H1 (cell line): ENCODE measurements around the gene SPTBN1. TPM values are rescaled to one million over a fixed set of nuclear protein-coding genes. Genes with fewer than 3 reads are reported as not detected.

ENCODE experiments used
- CTCF ChIA-PET: fragments of 300-600 bp; sonication (Branson Sonifier 250); formaldehyde crosslinking; loops from one replicate; lab custom pipeline; 2021; ENCODE audit not compliant: partially characterized antibody; lab: Charles Lee
- POLR2A ChIA-PET: fragments of 300-600 bp; sonication (Branson Sonifier 250); formaldehyde crosslinking; loops from one replicate; lab custom pipeline; 2021; ENCODE audit warnings: inconsistent platforms; ENCODE audit not compliant: partially characterized antibody; lab: Charles Lee
- DNase-seq, 2 experiments: peaks; one replicate each; pipeline versions ENCODE4 v3.0.0 to v3.0.0-alpha.2; 2010 to 2022; ENCODE audit warnings: low spot score in 2 of 2, low read depth in 1 of 2, mixed read lengths in 1 of 2
- FAIRE-seq: peaks from 2 replicates; lab custom pipeline; 2011; peaks lifted over from hg19 to GRCh38; lab: Jason Lieb, UNC
- H2AFZ ChIP-seq: 2 replicates; pipeline ENCODE4 v1.8.1; 2012; ENCODE audit warnings: low read length, inconsistent platforms
- H2AK5ac ChIP-seq: 2 replicates; pipeline ENCODE4 v1.6.1; 2013; ENCODE audit warnings: low read depth, low read length
- H2BK120ac ChIP-seq: replicated peaks from 2 replicates; pipeline ENCODE3; 2013; ENCODE audit warnings: low read depth, low read length, inconsistent platforms
- H2BK12ac ChIP-seq: 2 replicates; pipeline ENCODE4 v1.6.1; 2013; ENCODE audit warnings: low read depth, low read length
- H2BK15ac ChIP-seq: 2 replicates; pipeline ENCODE4 v1.6.1; 2013; ENCODE audit warnings: low read length
- H2BK20ac ChIP-seq: 2 replicates; pipeline ENCODE4 v1.6.1; 2013; ENCODE audit warnings: low read length
- H2BK5ac ChIP-seq: 2 replicates; pipeline ENCODE4 v1.6.1; 2013; ENCODE audit warnings: low read depth, low read length
- H3K14ac ChIP-seq: 2 replicates; pipeline ENCODE4 v1.6.1; 2013; ENCODE audit warnings: inconsistent platforms; ENCODE audit not compliant: insufficient read length
- H3K18ac ChIP-seq: 2 replicates; pipeline ENCODE4 v1.6.1; 2013; ENCODE audit warnings: low read length; ENCODE audit errors: extremely low read depth
- H3K23ac ChIP-seq: 2 replicates; pipeline ENCODE4 v1.6.1; 2013; ENCODE audit warnings: inconsistent platforms; ENCODE audit not compliant: insufficient read length
- H3K23me2 ChIP-seq: 2 replicates; pipeline ENCODE4 v1.6.1; 2013; ENCODE audit warnings: low read depth, low read length
- H3K27ac ChIP-seq: 2 replicates; pipeline ENCODE4 v1.6.1; 2011; ENCODE audit warnings: low read depth, low read length, inconsistent platforms
- H3K27me3 ChIP-seq, 4 experiments: replicated peaks in 1 of 4; 1 replicate in 1 of 4; 2 replicates in 3 of 4; pipeline versions ENCODE4 v1.6.1 to v1.8.1; 2011 to 2013; ENCODE audit warnings: low read length in 3 of 4, mild to moderate bottlenecking in 3 of 4, inconsistent platforms in 2 of 4, mixed read lengths in 2 of 4, moderate library complexity in 1 of 4; ENCODE audit not compliant: control insufficient read depth in 3 of 4, insufficient read depth in 3 of 4; ENCODE audit errors: extremely low read depth in 1 of 4
- H3K36me3 ChIP-seq, 4 experiments: 2 replicates each; pipeline versions ENCODE4 v1.6.1 to v1.8.1; 2011 to 2013; ENCODE audit warnings: mild to moderate bottlenecking in 4 of 4, low read length in 3 of 4, moderate library complexity in 2 of 4, control low read depth in 1 of 4, inconsistent platforms in 1 of 4; ENCODE audit not compliant: insufficient read depth in 4 of 4, control insufficient read depth in 2 of 4
- H3K4ac ChIP-seq: replicated peaks from 2 replicates; pipeline ENCODE3; 2013; ENCODE audit warnings: low read length, low read depth, mixed read lengths, inconsistent platforms; ENCODE audit not compliant: insufficient read length
- H3K4me1 ChIP-seq, 4 experiments: replicated peaks in 1 of 4; 1 replicate in 1 of 4; 2 replicates in 3 of 4; pipeline versions ENCODE4 v1.6.1 to v1.8.1; 2011 to 2013; ENCODE audit warnings: low read length in 3 of 4, inconsistent platforms in 2 of 4, mixed read lengths in 1 of 4; ENCODE audit not compliant: insufficient read depth in 4 of 4, control insufficient read depth in 3 of 4
- H3K4me2 ChIP-seq, 2 experiments: 2 replicates each; pipeline versions ENCODE4 v1.6.1 to v1.8.1; 2011 to 2013; ENCODE audit warnings: low read depth in 2 of 2, low read length in 2 of 2, control low read depth in 1 of 2, inconsistent platforms in 1 of 2, mild to moderate bottlenecking in 1 of 2; ENCODE audit not compliant: insufficient read depth in 1 of 2
- H3K4me3 ChIP-seq, 4 experiments: fragments of 200-600, 300-600 bp in 1 of 4; sonication (generic), shearing (Covaris generic), sonication (Bioruptor Twin) in 1 of 4; 2 replicates each; pipeline versions ENCODE4 v1.5.1 to v1.8.1; 2011 to 2016; ENCODE audit warnings: low read length in 4 of 4, low read depth in 3 of 4, control low read depth in 2 of 4, inconsistent platforms in 2 of 4, mild to moderate bottlenecking in 2 of 4, mixed read lengths in 1 of 4, moderate library complexity in 1 of 4; ENCODE audit not compliant: insufficient read depth in 2 of 4; ENCODE audit errors: extremely low read depth in 1 of 4
- H3K56ac ChIP-seq: replicated peaks from 2 replicates; pipeline ENCODE3; 2013; ENCODE audit warnings: low read depth, mild to moderate bottlenecking, mixed read lengths, low read length, inconsistent platforms; ENCODE audit not compliant: insufficient read length
- H3K79me1 ChIP-seq: 2 replicates; pipeline ENCODE4 v1.6.1; 2013; ENCODE audit warnings: low read depth, low read length, control low read depth
- H3K79me2 ChIP-seq, 2 experiments: 2 replicates each; pipeline versions ENCODE4 v1.6.1 to v1.8.1; 2012 to 2013; ENCODE audit warnings: low read length in 2 of 2, mild to moderate bottlenecking in 2 of 2, inconsistent platforms in 1 of 2; ENCODE audit not compliant: insufficient read depth in 2 of 2, control insufficient read depth in 1 of 2
- H3K9ac ChIP-seq, 4 experiments: replicated peaks in 1 of 4; 1 replicate in 1 of 4; 2 replicates in 3 of 4; pipeline versions ENCODE4 v1.6.1 to v1.8.1; 2011 to 2013; ENCODE audit warnings: low read depth in 3 of 4, low read length in 3 of 4, control low read depth in 2 of 4, mild to moderate bottlenecking in 2 of 4, moderate library complexity in 2 of 4, inconsistent platforms in 1 of 4; ENCODE audit errors: extremely low read depth in 1 of 4
- H3K9me3 ChIP-seq, 2 experiments: 2 replicates each; pipeline versions ENCODE4 v1.6.1 to v1.8.1; 2012 to 2013; ENCODE audit warnings: mild to moderate bottlenecking in 2 of 2, moderate library complexity in 2 of 2, control low read depth in 1 of 2, inconsistent platforms in 1 of 2, low read depth in 1 of 2, low read length in 1 of 2, mixed read lengths in 1 of 2; ENCODE audit not compliant: insufficient read depth in 2 of 2
- H4K20me1 ChIP-seq, 2 experiments: replicated peaks in 1 of 2; 2 replicates each; pipeline versions ENCODE3 to v1.8.1; 2011 to 2013; ENCODE audit warnings: inconsistent platforms in 2 of 2, low read length in 2 of 2, mild to moderate bottlenecking in 1 of 2; ENCODE audit not compliant: insufficient read depth in 2 of 2, control insufficient read depth in 1 of 2
- H4K5ac ChIP-seq: 2 replicates; pipeline ENCODE4 v1.6.1; 2013; ENCODE audit warnings: low read length, low read depth, mixed read lengths, inconsistent platforms; ENCODE audit not compliant: insufficient read length
- H4K8ac ChIP-seq: 2 replicates; pipeline ENCODE4 v1.8.0; 2013; ENCODE audit warnings: mild to moderate bottlenecking, moderate library complexity, low read length, inconsistent platforms; ENCODE audit not compliant: insufficient read depth; ENCODE audit errors: extremely low read depth
- H4K91ac ChIP-seq: replicated peaks from 2 replicates; pipeline ENCODE3; 2013; ENCODE audit warnings: low read length, mixed read lengths, inconsistent platforms; ENCODE audit not compliant: insufficient read length
- ASH2L ChIP-seq: fragments of 200-600, 300-600 bp; sonication (generic); IDR thresholded peaks from one replicate; pipeline ENCODE4 v1.7.1; 2017; ENCODE audit warnings: low read length
- CEBPB ChIP-seq: IDR thresholded peaks from 2 replicates; pipeline ENCODE4 v1.6.1; 2012; ENCODE audit warnings: low read depth, low read length
- CREB1 ChIP-seq: IDR thresholded peaks from 2 replicates; pipeline ENCODE4 v1.6.1; 2012; ENCODE audit warnings: inconsistent platforms
- CTBP2 ChIP-seq: IDR thresholded peaks from 2 replicates; pipeline ENCODE4 v1.7.0; 2011; ENCODE audit warnings: borderline replicate concordance, mild to moderate bottlenecking, moderate library complexity, mixed read lengths, low read length; ENCODE audit not compliant: insufficient read depth, insufficient read length
- EGR1 ChIP-seq: IDR thresholded peaks from 2 replicates; pipeline ENCODE4 v1.6.1; 2011; ENCODE audit warnings: low read depth, low read length, borderline replicate concordance
- EZH2 ChIP-seq: fragments of 200-600 bp; sonication (generic); IDR thresholded peaks from 2 replicates; pipeline ENCODE4 v1.7.1; 2012; ENCODE audit warnings: low read depth, mild to moderate bottlenecking, moderate library complexity, low read length, inconsistent platforms; ENCODE audit not compliant: severe bottlenecking
- HDAC6 ChIP-seq: IDR thresholded peaks from one replicate; pipeline ENCODE4 v1.7.1; 2012; ENCODE audit warnings: low read depth, mild to moderate bottlenecking, inconsistent platforms, low read length, moderate library complexity
- MAX ChIP-seq: IDR thresholded peaks from 2 replicates; pipeline ENCODE4 v1.6.1; 2012; ENCODE audit warnings: inconsistent platforms
- RBBP5 ChIP-seq: IDR thresholded peaks from 2 replicates; pipeline ENCODE4 v1.7.1; 2012; ENCODE audit warnings: low read depth, mild to moderate bottlenecking, inconsistent platforms, low read length, moderate library complexity, borderline replicate concordance
- TAF7 ChIP-seq: optimal IDR thresholded peaks from 2 replicates; pipeline ENCODE3; 2011; ENCODE audit warnings: low read depth, mild to moderate bottlenecking, inconsistent platforms, low read length, moderate library complexity, borderline replicate concordance
- USF2 ChIP-seq: IDR thresholded peaks from 2 replicates; pipeline ENCODE4 v1.6.1; 2011; ENCODE audit warnings: low read length, improper control_type of control experiment
- WGBS, 2 experiments: shearing (Covaris generic) in 1 of 2; methylation state at CpG; one replicate each; pipeline versions ENCODE4 v1.1.6 to v1.1.7; 2013 to 2015; ENCODE audit warnings: low lambda C conversion rate in 2 of 2, mixed read lengths in 2 of 2, inconsistent platforms in 1 of 2, low coverage in 1 of 2, missing lambda C conversion rate in 1 of 2; ENCODE audit not compliant: insufficient replicate concordance in 2 of 2, insufficient coverage in 1 of 2, insufficient read length in 1 of 2; ENCODE audit errors: extremely low coverage in 1 of 2, missing lambda C conversion rate in 1 of 2; 5-methylcytosine and 5-hydroxymethylcytosine counted together
- polyA plus RNA-seq, 7 experiments: library from polyadenylated mRNA; depleted of rRNA in 3 of 7; stranded (reverse) in 5 of 7; unstranded in 2 of 7; fragments of >200 nt in 5 of 7; fragments of 200-250 nt in 2 of 7; gene quantifications; 1 replicate in 5 of 7; 2 replicates in 1 of 7; 4 replicates in 1 of 7; pipeline versions ENCODE4 v1.2.1 to v1.2.3, GENCODE V29; 2011 to 2013; ENCODE audit warnings: missing spikeins in 2 of 7, mixed read lengths in 2 of 7
- total RNA-seq: library from RNA; stranded (reverse); fragmentation: NEBNext Ultra II Directional; extraction: Animal tissue kit (Norgen Biotek cat#: 25700); gene quantifications from 2 replicates; pipeline ENCODE4 v1.2.1, GENCODE V29; 2021

Gene SPTBN1
- total and polyA plus RNA-seq, 2 of the 8 experiments (the other 6 are each of a cell fraction or from before 2014, with no cell fraction given): 31.8 to 180 TPM

DNA sequence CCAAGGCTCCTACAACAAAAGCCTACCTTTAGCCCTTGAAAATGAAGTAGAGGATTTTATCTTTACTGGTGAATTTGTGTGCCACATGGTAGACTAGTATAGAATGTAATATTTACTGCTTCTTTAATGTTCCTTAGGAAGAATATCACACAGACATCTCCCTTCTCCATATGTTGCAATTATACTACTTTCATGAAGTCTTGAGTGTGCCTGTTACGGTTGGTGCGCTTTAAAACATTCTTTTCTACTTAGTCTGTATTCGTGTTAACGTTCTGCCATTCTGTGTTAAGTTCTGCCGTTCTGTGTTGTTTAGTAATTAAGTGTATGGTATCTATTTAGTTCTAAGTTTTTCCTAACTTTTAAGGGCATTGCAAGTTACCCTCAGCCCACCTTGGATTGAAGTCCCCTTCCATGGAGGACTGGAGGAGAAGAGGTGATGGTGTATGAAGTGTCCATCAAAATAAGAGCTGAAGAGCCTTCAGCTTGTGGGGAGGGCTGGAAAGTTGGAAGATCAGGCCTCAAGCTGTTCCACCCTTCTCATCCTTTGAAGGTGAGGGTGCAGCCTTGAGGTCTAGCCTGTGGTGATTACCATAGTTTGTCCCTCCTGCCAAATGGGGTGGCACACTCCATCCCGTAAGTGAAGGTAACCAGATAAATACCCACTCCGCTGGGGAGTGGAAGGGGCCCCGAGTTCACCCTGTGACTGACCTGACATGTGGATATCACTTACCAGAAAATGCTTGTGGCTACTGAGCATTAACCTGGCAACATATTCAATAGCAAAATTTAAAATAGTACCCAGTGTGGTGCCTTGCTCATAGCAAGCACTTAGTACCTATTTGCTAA, 131.3 kb downstream of the SPTBN1 start:
- 88% methylated on average over 8 of the region's 8 CpGs; no CpG with 5 or more reads in 1 of the 2 experiments for WGBS, 2 experiments
- no peaks in the 10 kb centered on the region for H3K23me2 ChIP-seq
- no peaks in the 10 kb centered on the region for H3K27me3 ChIP-seq
- no peak for FAIRE-seq
- no peak overlapping the region for H2BK120ac ChIP-seq
- H2AFZ ChIP-seq: no peak overlapping the region
- no peak overlapping the region for H3K18ac ChIP-seq
- no peak overlapping the region for H2AK5ac ChIP-seq
- peaks cover 7% of the 10 kb centered on the region; the same call in 1 of the 2 replicates for H3K79me1 ChIP-seq
- DNase-seq: no peak
- no peak overlapping the region for H3K9ac ChIP-seq
- no peak overlapping the region for H2BK5ac ChIP-seq
- no peak overlapping the region; a peak in 1 of 4 replicates for H3K4me2 ChIP-seq
- H3K36me3 ChIP-seq: no peaks in the 10 kb centered on the region
- CTCF ChIA-PET: interaction anchor here (1.2 kb wide), 1 partner anchor 85 kb away, joined by 3 read pairs; no protein-coding TSS in a partner anchor
- no peaks in the 10 kb centered on the region for H3K9me3 ChIP-seq
- H4K20me1 ChIP-seq: peaks cover 15 to 22% of the 10 kb centered on the region in 2 experiments
- no peak overlapping the region for H2BK12ac ChIP-seq
- peaks cover 11 to 98% of the 10 kb centered on the region in 2 experiments; a peak in 3 of 4 replicates for H3K79me2 ChIP-seq
- H3K4me1 ChIP-seq: peaks cover 2 to 12% (median 11%) of the 10 kb centered on the region in 4 experiments; a peak in 6 of 7 replicates
- H4K8ac ChIP-seq: no peak overlapping the region
- no peak overlapping the region for H4K91ac ChIP-seq
- H3K14ac ChIP-seq: no peak overlapping the region
- H3K23ac ChIP-seq: no peak overlapping the region
- H3K27ac ChIP-seq: no peak overlapping the region
- H3K56ac ChIP-seq: no peak overlapping the region
- no peak overlapping the region for H3K4ac ChIP-seq
- no peak overlapping the region for H3K4me3 ChIP-seq
- no peak overlapping the region for H2BK15ac ChIP-seq
- no peak overlapping the region for H2BK20ac ChIP-seq
- POLR2A ChIA-PET: interaction anchor here (1.2 kb wide), 1 partner anchor 29 kb away, joined by 5 read pairs; no protein-coding TSS in a partner anchor
- no peak overlapping the region for H4K5ac ChIP-seq
- TF ChIP-seq CTBP2 (no peak), MAX (no peak), TAF7 (no peak), HDAC6 (no peak), ASH2L (no peak), RBBP5 (no peak), CREB1 (no peak), USF2 (no peak), EZH2 (no peak), EGR1 (no peak), CEBPB (no peak)
